HG03064 (cell line): Measurements from ENCODE around the gene RBM23.

Source experiments
- ATAC-seq: cut with Tn5 transposase; IDR thresholded peaks from one replicate; pipeline ENCODE4 v1.9.1; 2021; ENCODE audit warnings: low read depth; ENCODE audit not compliant: unreplicated experiment

The RBM23 gene

DNA sequence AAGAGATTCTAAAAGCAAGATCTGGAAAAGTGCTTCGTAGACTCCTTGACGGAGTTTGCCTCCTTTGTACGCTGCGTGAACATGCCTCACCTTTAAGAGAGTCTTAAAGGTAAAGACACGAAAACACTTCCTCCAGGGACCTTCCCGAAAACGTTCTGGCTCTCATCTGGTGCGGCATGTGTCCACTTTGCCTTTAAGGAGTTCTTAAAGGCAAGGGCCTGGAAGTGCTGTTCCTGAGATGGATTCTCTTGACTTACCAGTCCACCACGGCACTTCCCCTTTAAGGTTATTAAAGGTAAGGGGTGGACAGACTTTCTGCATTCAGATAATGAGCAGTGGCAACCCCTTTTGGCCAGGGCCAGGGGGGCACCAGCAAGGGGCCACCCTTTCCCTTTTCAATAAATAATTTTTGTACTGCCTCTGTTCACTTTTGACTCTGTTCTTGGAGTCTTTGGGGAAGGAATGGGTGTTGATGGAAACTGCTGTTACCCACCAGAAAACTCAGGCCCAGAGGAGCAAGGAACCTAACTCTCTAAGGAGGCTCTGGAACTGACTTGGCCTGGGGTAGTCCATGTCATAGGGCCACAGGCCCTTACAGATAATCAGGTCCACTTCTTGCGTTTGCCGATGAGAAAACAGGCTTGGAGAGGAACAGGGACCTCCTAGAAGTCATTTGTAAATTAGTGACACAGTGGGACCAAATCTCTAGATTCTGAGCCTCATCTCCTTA, 31.5 kb downstream of the RBM23 start:
- ATAC-seq, result peak; percentile 37

DNA sequence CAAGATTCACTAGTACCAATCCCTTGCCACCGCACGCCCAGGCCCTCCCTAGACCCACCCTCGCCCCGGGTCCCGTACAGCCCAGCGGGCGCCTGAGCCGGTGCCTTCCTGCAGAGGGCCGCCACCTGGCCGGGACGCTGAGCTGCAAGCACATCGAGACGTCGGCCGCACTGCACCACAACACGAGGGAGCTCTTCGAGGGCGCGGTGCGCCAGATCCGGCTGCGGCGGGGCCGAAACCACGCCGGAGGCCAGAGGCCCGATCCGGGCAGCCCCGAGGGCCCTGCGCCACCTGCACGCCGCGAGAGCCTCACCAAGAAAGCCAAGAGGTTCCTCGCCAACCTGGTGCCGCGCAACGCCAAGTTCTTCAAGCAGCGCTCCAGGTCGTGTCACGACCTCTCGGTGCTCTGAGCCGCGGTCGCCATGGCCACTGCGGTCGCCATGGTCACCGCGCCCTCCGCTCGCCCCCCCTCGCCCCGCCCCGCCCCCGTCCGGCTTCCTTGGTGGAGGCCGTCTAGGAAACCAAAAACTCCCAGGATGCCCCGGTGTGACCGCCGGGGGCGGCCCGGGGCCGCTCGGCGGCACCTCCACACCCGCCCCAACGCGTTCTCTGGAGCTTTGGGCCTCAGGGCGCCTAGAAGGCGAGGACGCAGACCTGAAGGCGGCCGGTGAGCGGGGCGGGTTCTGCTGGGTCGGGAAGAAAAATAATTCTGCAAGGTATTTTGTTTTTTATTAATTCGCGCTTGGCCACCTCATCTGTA, 32.3 kb downstream of the RBM23 start:
- peak; percentile 45 for ATAC-seq

DNA sequence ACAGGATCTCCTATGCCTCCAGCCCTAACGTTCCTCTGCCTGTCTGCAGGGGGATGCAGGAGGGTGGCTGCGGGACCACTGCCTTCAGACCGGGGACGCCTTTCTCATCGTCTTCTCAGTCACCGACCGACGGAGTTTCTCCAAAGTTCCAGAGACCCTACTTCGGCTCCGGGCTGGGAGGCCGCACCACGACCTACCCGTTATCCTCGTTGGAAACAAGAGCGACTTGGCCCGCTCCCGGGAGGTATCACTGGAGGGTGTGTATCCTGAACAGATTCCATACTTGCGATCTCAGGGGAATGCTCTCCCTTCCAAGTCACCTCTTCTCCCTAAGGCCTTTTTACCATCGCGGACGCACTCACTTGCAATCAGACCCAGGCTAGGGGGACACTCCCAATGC, 33.0 kb downstream of the RBM23 start:
- no peak for ATAC-seq

DNA sequence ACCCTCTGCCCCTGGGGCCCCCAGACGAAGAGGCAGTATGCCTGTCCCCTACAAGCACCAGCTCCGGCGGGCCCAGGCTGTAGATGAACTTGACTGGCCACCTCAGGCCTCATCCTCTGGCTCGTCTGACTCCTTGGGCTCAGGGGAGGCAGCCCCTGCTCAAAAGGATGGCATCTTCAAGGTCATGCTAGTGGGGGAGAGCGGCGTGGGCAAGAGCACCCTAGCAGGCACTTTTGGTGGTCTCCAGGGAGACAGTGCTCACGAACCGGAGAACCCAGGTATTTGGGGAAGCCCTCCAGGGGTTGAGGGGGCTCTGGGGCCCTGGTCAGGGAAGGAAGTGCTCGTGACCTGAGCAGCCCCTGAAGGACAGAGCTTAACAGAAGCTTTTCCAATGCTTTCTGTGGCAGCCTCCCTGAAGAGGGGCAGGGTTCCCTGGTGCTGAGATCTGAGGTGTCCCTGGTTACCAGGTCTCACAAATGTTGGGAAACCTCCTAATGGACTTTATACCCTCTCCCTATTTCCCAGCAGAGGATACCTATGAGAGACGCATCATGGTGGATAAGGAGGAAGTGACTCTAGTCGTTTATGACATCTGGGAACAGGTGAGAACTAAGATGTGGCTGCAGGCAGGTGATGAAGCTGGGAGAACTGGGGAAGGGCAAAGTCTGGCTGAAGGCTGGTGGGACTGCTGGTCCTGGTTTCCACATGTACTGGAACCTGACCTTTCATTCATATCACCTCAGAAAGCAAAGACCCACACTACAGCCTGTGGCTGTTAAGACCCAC, 34.0 kb downstream of the RBM23 start:
- no peak for ATAC-seq

DNA sequence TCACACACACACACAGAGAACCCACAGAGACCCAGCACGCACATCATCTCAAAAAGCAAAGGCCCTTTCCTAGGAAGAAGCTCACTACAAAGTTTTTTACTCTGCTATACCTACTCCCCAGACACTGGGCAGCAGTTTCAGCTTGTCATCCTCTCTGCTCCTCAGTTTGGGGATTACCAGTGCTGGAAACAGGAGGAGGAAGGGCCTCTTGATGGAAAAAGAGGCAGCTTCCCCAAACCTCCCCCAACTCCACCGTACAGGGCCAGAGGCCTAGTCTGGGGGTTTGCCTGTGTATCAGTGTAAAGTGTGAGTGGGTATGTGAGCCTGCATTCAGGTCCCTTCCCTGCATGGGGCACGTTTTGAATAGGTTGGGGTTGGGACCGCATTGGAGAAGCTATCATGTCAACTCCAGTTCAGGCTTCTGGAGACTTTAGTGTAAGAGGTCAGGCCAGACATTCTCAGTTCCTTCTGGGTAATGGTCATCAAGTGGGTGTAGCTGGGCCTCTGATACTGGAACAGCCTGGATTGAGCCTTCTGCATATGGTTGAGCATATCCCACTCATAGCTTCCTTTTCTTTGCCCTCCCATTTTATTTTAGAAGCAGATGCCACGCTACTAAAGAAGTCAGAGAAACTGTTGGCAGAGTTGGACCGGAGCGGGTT, 34.7 kb downstream of the RBM23 start:
- ATAC-seq, result no peak

DNA sequence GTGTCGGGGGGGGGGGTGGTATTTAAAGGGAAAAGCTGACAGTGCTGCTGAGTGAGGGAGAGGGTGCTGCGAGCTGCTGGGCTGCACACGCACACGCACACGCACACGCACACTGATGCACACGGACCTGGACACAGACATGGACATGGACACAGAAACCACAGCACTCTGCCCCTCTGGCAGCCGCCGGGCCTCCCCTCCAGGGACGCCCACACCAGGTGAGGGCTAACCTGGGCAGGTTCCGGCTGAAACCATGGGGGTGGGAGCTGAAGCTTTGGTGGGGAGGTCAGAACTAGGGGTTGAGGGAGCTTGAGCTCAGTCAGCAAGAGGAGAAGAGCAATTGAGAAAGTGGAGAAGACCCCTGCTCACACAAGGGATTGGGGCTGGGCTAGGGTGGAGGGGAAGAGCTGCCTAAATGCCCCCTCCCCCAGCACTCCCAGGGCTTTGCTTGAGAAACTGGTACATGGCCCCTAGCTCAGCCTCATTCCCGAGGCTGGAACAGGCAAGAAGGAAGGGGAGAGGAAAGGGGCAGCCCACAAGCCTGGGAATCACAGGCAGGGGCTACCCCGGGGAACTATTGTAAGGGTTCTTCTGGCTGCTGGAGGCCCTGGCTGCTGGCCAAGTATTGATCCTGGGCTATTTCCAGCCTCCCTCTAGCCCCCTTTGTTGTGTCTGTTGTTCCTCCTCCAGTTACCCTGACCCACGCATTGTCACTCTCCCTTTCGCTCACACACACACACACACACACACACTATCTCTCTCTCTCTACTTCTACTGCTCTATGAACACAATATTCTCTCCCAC, 35.6 kb downstream of the RBM23 start, which contains the start of gene REM2:
TSS of gene REM2 (plus strand) at position 50 of the 804 bp plus-strand sequence. CDS start at position 116, 66 bp downstream.
- no peak for ATAC-seq

DNA sequence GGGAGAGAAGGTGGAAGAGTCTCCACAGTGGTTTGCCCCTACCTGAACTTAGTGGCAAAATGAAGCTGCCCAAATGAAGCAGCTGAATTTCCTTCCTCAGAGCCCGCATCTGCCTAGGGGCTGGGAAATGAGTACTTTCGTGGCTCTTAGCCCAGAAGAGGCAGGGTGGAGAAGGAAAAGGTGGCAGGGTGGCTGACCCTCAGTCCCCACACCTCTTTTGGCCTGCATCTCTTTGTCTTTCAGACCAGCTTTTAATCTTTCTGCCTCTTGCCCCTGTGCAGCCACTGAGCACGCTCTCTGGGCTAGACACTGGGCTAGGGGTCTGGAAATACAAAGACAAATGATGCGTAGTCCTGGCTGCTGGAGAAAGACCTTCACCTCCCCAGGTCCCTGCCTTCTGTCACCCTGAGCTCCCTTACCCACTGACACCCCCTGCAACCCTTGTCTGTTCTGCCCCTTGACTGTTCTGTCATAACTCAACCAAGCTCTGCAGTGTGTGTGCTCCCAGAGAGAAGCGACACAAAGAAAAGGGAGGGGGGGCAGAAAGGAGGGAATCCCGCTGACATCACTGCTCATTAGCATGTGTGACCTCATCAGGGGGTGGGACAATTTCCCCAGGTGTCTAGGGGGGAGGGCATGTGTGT, 36.3 kb downstream of the RBM23 start:
- ATAC-seq, result no peak

DNA sequence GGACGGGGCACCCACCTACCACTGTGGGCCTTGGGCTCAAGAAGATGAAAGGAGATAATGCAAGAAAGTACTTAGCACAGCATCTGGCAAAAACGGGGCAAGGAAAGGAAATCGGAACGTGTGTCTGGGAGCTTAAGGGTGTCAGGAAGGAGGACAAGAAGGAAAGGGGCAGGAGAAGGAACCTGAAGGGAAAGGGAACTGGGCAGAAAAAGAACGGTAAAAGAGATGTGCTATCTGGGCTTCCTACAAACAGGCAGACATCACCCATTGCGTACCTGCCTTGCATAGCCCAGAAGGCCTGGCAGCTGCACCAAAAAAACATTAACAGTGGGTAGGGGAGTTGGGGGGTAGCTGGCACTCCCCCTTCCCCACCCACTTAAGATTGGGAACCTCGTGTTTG, 36.9 kb downstream of the RBM23 start:
- no peak for ATAC-seq

DNA sequence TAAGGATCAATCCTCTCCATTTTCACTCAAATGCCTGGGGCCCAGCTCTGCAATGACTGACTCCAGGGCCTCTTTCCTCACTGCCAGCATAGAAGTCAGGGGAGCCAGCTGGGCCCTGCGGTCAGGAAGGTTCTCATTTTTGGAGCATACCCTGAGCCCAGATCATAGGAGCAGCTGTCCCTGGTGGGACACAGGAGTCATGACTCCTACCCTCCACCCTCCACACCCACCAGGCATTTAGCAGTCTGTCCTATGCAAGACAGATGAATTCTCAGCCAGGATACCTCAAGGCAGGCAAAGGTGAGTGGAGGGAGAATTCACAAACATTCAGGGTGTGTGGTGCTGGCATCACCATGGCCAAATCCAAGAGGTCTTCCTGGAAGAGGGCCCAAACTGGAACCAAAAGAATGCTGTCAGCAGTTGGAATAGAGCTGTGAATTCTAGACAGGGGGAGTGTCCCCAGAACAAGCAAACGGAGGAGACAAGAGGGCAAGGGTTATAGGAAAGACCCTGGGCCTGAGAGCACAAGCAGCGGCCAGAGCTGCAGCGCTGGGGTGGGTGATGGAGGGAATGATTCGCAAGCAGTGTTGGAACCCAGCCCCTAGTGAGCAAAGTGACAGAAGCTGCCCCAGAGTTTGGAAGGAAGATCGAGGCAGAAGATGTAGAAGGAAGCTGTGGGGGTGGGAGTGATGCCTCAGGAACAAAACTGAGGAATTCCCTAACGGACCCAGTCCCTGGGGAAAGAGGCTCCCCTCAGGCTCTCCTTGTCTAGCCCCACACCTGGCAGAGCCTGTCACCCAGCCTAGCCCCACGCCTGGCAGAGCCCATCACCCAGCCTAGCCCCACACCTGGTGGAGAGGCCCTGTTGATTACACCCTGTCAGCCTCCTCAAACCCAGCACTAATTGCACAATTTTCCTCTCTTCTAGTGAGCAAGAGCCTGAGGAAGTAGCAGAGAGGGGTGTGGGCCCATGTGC, 40.4 kb downstream of the RBM23 start:
- no peak for ATAC-seq

DNA sequence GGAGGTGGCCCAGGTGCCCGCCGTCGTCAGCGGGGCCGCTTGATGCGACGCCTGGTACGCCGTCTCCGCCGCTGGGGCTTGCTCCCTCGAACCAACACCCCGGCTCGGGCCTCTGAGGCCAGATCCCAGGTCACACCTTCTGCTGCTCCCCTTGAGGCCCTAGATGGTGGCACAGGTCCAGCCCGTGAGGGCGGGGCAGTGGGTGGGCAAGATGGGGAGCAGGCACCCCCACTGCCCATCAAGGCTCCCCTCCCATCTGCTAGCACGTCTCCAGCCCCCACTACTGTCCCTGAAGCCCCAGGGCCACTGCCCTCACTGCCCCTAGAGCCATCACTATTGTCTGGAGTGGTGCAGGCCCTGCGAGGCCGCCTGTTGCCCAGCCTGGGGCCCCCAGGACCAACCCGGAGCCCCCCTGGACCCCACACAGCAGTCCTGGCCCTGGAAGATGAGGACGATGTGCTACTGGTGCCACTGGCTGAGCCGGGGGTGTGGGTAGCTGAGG, 41.9 kb downstream of the RBM23 start:
- ATAC-seq, result no peak

DNA sequence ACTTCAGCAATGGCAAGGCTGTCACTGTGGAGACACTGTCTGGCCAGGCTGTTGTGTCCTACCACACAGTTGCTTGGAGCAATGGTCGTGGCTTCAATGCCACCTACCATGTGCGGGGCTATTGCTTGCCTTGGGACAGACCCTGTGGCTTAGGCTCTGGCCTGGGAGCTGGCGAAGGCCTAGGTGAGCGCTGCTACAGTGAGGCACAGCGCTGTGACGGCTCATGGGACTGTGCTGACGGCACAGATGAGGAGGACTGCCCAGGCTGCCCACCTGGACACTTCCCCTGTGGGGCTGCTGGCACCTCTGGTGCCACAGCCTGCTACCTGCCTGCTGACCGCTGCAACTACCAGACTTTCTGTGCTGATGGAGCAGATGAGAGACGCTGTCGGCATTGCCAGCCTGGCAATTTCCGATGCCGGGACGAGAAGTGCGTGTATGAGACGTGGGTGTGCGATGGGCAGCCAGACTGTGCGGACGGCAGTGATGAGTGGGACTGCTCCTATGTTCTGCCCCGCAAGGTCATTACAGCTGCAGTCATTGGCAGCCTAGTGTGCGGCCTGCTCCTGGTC, 43.1 kb downstream of the RBM23 start:
- ATAC-seq, result no peak

DNA sequence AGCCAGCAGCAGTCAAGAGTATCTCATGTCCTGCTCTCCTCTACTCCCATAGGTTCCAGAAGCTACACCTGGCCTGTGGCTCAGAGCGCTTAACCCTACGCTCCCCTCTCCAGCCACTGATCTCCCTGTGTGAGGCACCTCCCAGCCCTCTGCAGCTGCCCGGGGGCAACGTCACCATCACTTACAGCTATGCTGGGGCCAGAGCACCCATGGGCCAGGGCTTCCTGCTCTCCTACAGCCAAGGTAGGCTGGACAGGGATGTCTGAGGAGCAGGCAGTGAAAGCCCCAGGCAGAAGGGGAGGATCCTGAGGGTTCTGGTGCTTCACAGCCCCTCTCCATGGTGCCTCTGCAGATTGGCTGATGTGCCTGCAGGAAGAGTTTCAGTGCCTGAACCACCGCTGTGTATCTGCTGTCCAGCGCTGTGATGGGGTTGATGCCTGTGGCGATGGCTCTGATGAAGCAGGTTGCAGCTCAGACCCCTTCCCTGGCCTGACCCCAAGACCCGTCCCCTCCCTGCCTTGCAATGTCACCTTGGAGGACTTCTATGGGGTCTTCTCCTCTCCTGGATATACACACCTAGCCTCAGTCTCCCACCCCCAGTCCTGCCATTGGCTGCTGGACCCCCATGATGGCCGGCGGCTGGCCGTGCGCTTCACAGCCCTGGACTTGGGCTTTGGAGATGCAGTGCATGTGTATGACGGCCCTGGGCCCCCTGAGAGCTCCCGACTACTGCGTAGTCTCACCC, 43.8 kb downstream of the RBM23 start:
- no peak for ATAC-seq

DNA sequence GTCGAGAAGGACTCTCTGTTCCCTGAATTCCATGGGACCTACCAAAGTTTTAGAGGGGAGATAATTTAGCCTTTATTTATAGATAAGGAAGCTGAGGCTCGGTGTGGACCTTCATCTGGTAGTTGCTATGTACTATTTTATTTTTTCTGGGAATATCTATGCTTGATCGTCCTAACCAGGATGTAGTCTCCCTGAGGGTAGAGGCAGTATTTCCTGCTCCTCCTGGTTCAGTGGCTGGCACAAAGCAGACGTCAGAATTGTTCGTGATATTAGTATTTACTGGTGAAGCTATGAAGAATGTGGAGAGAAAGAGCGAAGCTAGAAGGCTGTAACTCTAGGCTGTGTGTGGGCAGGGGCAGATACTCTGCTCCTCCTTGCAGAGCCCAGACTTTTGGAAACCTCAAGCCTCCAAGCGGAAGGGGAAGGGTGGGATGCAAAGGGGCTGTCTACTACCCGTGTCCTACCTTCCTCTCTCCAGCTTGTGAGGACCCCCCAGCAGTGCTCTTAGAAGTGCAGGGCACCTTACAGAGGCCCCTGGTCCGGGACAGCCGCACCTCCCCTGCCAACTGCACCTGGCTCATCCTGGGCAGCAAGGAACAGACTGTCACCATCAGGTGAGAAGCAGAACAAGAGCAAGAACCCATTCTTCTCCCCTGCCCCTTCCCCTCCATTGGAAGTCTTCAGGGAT, 46.0 kb downstream of the RBM23 start:
- no peak for ATAC-seq

DNA sequence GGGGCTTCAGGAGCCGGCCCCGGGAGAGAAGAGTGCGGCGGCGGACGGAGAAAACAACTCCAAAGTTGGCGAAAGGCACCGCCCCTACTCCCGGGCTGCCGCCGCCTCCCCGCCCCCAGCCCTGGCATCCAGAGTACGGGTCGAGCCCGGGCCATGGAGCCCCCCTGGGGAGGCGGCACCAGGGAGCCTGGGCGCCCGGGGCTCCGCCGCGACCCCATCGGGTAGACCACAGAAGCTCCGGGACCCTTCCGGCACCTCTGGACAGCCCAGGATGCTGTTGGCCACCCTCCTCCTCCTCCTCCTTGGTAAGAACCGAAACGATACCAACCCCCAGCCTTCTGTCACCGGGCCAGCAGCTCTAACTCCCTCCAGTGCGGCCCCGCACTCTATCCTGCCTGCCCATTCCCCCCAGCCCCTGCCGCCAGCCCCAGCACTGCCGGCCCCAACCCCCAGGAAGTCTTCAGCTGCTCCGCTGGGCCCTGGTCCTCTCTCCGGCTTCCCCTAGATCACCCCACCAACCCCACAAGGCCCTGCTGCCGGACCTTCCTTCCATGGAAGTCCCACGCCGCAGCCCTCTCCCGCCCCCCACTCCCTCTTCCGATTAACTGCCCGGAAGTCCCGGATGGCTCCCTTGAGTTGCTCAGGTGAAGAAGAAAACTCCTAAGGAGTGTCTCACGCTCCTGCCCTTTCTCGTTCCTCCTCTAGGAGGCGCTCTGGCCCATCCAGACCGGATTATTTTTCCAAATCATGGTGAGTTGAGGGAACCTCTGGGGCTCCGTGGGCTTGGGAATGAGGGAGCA, 46.7 kb downstream of the RBM23 start:
- ATAC-seq, result peak; percentile 10

DNA sequence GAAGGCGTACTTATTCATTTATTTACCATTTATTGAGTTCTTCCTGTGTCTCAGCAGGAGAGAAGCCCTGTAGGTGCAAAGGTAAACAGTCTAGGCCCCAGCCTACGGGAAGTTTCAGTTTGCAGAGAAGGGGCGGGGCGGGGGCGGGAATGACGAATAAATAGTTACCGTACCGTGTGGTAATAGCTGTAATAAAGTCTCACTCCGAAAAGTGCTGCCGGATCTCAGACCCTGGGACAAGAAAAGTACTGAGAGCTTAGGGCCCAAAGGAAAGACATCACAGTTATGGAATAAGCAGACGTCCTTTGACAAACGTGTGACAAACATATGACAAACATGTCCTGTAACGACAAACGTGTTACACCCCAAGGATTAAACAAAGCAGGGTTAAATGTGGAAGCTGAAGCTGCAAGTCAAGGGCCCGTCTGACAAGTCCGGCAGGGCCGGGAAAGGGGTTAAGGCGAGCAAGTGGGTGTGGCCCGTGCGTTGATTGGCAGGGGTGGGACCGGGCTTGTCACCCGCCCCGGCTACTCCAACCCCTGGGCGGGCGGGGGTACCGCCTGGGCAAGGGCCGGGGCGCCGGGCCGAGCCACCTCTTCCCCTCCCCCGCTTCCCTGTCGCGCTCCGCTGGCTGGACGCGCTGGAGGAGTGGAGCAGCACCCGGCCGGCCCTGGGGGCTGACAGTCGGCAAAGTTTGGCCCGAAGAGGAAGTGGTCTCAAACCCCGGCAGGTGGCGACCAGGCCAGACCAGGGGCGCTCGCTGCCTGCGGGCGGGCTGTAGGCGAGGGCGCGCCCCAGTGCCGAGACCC, 47.5 kb downstream of the RBM23 start, which contains the start of gene LRP10:
TSS of gene LRP10 (plus strand) at position 517 of the 809 bp plus-strand sequence. CDS start 564 bp downstream, outside the sequence.
- peak; percentile 71 for ATAC-seq
